Kidney (tissue), 14 donors: Measurements from ENCODE around the gene AXIN1. TPM values are rescaled to one million over a fixed set of nuclear protein-coding genes. Genes with fewer than 3 reads are reported as not detected.

ENCODE experiments used
- DNase-seq, 5 donors: peaks; one replicate each; pipeline ENCODE4 v3.0.0-alpha.2; 2013 to 2020
- FAIRE-seq: peaks from 2 replicates; lab custom pipeline; 2012; peaks lifted over from hg19 to GRCh38; lab: Jason Lieb, UNC
- H3K27ac ChIP-seq, 2 donors: one replicate each; pipeline ENCODE4 v1.7.0; 2013; ENCODE audit warnings: low read depth in 2 of 2, low read length in 2 of 2, inconsistent platforms in 1 of 2
- H3K27me3 ChIP-seq: one replicate; pipeline ENCODE4 v1.7.1; 2013; ENCODE audit warnings: low read length, inconsistent platforms; ENCODE audit not compliant: control insufficient read depth, insufficient read depth
- H3K36me3 ChIP-seq, 3 donors: one replicate each; pipeline versions ENCODE4 v1.7.0 to v1.7.1; 2013; ENCODE audit warnings: low read length in 3 of 3, control low read depth in 1 of 3, inconsistent platforms in 1 of 3; ENCODE audit not compliant: insufficient read depth in 3 of 3, control insufficient read depth in 2 of 3
- H3K4me1 ChIP-seq, 3 donors: one replicate each; pipeline versions ENCODE4 v1.7.0 to v1.7.1; 2013; ENCODE audit warnings: low read length in 3 of 3, inconsistent platforms in 1 of 3, low read depth in 1 of 3; ENCODE audit not compliant: control insufficient read depth in 2 of 3, insufficient read depth in 2 of 3
- H3K4me3 ChIP-seq, 3 donors: one replicate each; pipeline versions ENCODE4 v1.7.0 to v1.8.1; 2013; ENCODE audit warnings: low read length in 3 of 3, control low read depth in 1 of 3, inconsistent platforms in 1 of 3
- H3K9ac ChIP-seq, 3 donors: one replicate each; pipeline versions ENCODE4 v1.7.0 to v1.7.1; 2013; ENCODE audit warnings: low read length in 3 of 3, control low read depth in 1 of 3, inconsistent platforms in 1 of 3
- H3K9me3 ChIP-seq, 3 donors: one replicate each; pipeline versions ENCODE4 v1.7.0 to v1.7.1; 2013; ENCODE audit warnings: low read length in 3 of 3, control low read depth in 1 of 3, inconsistent platforms in 1 of 3; ENCODE audit not compliant: control insufficient read depth in 2 of 3, insufficient read depth in 1 of 3
- intact Hi-C: fragments of 100-400 bp; cut with DNase I; formaldehyde crosslinking; loops from one replicate; pipeline ENCODE4 v1.11.1; 2022
- polyA plus RNA-seq: library from polyadenylated mRNA; stranded (reverse); fragments of 350-450 nt; fragmentation: Illumina TruSeq; extraction: RNeasy Lipid Tissue Mini Kit (QIAGEN cat#74804); gene quantifications from one replicate; pipeline ENCODE4 v1.2.3, GENCODE V29; 2014; ENCODE audit warnings: low read depth, low replicate concordance; ENCODE audit not compliant: insufficient read depth
- total RNA-seq: library from RNA; stranded (reverse); fragmentation: NEBNext Ultra II Directional; extraction: Animal tissue kit (Norgen Biotek cat#: 25700); gene quantifications from one replicate; pipeline ENCODE4 v1.2.1, GENCODE V29; 2021
- TF ChIP-seq, protein P1 (sequence below): IDR thresholded peaks from 3 replicates; pipeline ENCODE4 v1.5.1; 2012; ENCODE audit warnings: mild to moderate bottlenecking, moderate library complexity, borderline replicate concordance; ENCODE audit not compliant: insufficient read depth; ENCODE audit errors: extremely low read depth
- donor health status: control.
- donor health status: control.
- donor health status: control.
- donor health status: control.
- donor health status: control.
- donor health status: DM: yes; HTN: yes; CAD: no.
- donor health status: Normal renal cell carcinoma (clear cell type).

AXIN1 gene
- total and polyA plus RNA-seq, 2 donors from 2014 or later: 9.7 to 24.6 TPM

DNA sequence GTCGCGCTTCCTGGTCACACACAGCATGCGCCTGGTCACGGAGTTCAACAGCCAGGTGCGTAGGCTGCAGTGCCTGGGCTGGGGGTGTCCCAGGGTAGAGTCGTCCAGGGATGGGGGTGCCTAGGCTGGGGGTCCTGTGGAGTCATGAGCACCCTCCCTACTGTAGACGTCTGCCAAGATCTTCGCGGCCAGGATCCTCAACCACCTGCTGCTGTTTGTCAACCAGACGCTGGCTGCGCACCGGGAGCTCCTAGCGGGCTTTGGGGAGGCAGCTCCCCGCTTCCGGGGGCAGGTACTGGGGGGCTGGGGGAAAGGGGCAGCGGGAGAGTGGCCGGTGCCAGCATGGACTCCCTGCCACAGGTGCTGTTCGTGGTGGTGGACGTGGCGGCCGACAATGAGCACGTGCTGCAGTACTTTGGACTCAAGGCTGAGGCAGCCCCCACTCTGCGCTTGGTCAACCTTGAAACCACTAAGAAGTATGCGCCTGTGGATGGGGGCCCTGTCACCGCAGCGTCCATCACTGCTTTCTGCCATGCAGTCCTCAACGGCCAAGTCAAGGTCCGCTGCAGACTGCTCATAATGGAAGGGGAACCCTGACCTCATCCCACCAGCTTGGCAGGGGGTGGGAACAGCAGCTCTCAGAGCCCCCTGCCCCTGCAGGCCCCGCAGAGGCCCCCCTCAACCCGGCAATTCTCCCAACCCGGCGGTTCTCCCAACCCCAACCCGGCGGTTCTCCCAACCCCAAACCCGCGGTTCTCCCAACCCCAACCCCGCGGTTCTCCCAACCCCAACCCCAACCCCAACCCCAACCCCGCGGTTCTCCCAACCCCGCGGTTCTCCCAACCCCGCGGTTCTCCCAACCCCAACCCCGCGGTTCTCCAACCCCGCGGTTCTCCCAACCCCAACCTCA, 67.1 kb downstream of the AXIN1 start:
- Histone ChIP-seq H3K9me3 (no peaks in the 10 kb centered on the region), H3K4me1 (no peaks in the 10 kb centered on the region), H3K36me3 (no peaks in the 10 kb centered on the region), H3K27me3 (no peaks in the 10 kb centered on the region), H3K27ac (no peak overlapping the region), H3K4me3 (no peak overlapping the region), H3K9ac (no peak overlapping the region)
- intact Hi-C loops: no loop called here
- TF ChIP-seq, protein P1, sequence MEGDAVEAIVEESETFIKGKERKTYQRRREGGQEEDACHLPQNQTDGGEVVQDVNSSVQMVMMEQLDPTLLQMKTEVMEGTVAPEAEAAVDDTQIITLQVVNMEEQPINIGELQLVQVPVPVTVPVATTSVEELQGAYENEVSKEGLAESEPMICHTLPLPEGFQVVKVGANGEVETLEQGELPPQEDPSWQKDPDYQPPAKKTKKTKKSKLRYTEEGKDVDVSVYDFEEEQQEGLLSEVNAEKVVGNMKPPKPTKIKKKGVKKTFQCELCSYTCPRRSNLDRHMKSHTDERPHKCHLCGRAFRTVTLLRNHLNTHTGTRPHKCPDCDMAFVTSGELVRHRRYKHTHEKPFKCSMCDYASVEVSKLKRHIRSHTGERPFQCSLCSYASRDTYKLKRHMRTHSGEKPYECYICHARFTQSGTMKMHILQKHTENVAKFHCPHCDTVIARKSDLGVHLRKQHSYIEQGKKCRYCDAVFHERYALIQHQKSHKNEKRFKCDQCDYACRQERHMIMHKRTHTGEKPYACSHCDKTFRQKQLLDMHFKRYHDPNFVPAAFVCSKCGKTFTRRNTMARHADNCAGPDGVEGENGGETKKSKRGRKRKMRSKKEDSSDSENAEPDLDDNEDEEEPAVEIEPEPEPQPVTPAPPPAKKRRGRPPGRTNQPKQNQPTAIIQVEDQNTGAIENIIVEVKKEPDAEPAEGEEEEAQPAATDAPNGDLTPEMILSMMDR: no peak
- peak in 3 of 5 donors; percentile 38 to 63 (median 43) for DNase-seq
- FAIRE-seq: no peak

DNA sequence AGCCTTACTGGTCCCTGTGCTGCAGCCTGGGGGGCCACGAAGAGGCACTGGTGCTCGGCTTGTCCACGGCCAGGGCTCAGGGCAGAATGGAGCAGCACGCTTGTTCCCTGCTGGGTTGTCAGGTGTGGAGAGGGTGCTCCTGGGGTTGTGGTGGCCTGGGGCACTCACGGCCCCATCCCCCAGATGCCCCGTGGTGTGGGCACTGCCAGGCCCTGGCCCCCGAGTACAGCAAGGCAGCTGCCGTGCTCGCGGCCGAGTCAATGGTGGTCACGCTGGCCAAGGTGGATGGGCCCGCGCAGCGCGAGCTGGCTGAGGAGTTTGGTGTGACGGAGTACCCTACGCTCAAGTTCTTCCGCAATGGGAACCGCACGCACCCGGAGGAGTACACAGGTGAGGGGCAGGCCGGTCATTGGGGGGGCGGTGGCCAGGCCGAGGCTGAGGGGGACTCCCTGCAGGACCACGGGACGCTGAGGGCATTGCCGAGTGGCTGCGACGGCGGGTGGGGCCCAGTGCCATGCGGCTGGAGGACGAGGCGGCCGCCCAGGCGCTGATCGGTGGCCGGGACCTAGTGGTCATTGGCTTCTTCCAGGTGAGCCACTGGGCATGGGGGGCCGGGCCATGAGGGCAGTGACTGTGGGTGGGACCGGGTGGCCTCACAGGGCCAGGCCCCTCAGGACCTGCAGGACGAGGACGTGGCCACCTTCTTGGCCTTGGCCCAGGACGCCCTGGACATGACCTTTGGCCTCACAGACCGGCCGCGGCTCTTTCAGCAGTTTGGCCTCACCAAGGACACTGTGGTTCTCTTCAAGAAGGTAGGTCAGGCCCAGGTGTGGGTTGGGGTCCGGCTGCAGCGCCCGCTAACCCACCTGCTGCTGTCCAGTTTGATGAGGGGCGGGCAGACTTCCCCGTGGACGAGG, 68.1 kb downstream of the AXIN1 start:
- intact Hi-C loops: no loop called here
- no peak overlapping the region for H3K4me3 ChIP-seq
- FAIRE-seq (no peak), DNase-seq (no peak)
- H3K27me3 ChIP-seq: no peaks in the 10 kb centered on the region
- no peak overlapping the region for H3K27ac ChIP-seq
- TF ChIP-seq, protein P1: no peak
- H3K9ac ChIP-seq: no peak overlapping the region
- H3K9me3 ChIP-seq: no peaks in the 10 kb centered on the region
- H3K36me3 ChIP-seq: no peaks in the 10 kb centered on the region
- no peaks in the 10 kb centered on the region for H3K4me1 ChIP-seq

DNA sequence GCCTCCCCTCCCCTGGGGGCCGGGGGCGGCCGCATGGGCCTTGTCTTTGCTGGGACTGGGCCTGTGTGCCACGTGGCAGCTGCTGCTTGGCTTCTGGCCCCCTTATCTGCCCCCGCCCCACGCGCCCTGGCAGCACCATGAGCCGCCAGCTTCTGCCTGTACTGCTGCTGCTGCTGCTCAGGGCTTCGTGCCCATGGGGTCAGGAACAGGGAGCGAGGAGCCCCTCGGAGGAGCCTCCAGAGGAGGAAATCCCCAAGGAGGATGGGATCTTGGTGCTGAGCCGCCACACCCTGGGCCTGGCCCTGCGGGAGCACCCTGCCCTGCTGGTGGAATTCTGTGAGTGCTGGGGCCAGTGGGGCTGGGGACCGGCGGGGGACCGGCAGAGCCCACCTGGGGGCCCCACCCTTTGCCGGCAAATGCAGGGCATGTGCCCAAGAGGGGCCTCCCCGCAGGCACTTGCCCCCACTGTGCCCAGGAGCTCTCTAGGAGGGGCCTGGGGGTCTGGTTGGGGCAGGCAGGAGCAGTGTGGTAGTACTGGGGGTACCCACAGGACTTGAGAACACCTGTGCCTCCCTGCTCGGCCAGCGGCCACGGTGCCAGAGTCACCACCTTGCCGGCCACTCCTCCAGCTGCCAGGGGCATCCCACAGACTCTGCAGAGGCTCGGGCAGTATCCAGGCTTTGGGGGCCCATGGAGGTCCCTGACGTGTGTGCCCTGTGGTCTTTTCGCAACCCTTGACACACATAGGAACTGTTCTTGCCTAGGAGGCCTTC, 69.3 kb downstream of the AXIN1 start, which contains the start of gene PDIA2:
Gene PDIA2, plus strand, starts transcription at position 132 of the 773 bp plus-strand sequence. Its CDS starts 6 bp downstream, at position 138.
- Histone ChIP-seq H3K27me3 (no peaks in the 10 kb centered on the region), H3K4me1 (no peaks in the 10 kb centered on the region), H3K4me3 (no peak within 1 kb of the TSS), H3K9me3 (no peaks in the 10 kb centered on the region), H3K36me3 (no peaks in the 10 kb centered on the region), H3K9ac (no peak within 1 kb of the TSS), H3K27ac (no peak within 1 kb of the TSS)
- TF ChIP-seq, protein P1: no peak
- intact Hi-C loops: no loop called here
- FAIRE-seq (no peak), DNase-seq (no peak)
